AG04450 (cell line): ENCODE data around the gene CHRM2. TPM values are rescaled to one million over a fixed set of nuclear protein-coding genes. Genes with fewer than 3 reads are reported as not detected.

ENCODE experiments used
- CTCF ChIA-PET: fragments of 300-600, 350-600 bp; formaldehyde crosslinking; extraction: SDS; loops from one replicate; lab custom pipeline; 2022; ENCODE audit warnings: antibody characterized with exemption, inconsistent platforms; lab: Charles Lee
- POLR2A ChIA-PET: fragments of 350-600 bp; formaldehyde crosslinking; extraction: SDS; loops from one replicate; lab custom pipeline; 2021; ENCODE audit warnings: antibody characterized with exemption, inconsistent platforms; lab: Yijun Ruan, JAX
- DNase-seq: peaks from one replicate; pipeline ENCODE4 v3.0.0-alpha.2; 2011; ENCODE audit warnings: low read depth, low spot score
- H3K27ac ChIP-seq: one replicate; pipeline ENCODE4 v1.5.1; 2012; ENCODE audit warnings: low read depth, low read length, control low read depth
- H3K27me3 ChIP-seq: one replicate; pipeline ENCODE4 v1.6.0; 2012; ENCODE audit warnings: low read length; ENCODE audit not compliant: control insufficient read depth, insufficient read depth
- H3K4me3 ChIP-seq: 2 replicates; pipeline ENCODE4 v1.5.1; 2011; ENCODE audit warnings: mild to moderate bottlenecking, low read depth, low read length, control low read depth
- H3K9me3 ChIP-seq: 2 replicates; pipeline ENCODE4 v1.5.1; 2012; ENCODE audit warnings: low read length; ENCODE audit not compliant: control insufficient read depth, insufficient read depth
- polyA plus RNA-seq: library from polyadenylated mRNA; depleted of rRNA; stranded (reverse); fragments of >200 nt; gene quantifications from 2 replicates; pipeline ENCODE4 v1.2.3, GENCODE V29; 2011
- TF ChIP-seq, protein P1 (sequence below): IDR thresholded peaks from 2 replicates; pipeline ENCODE4 v1.5.1; 2011; ENCODE audit warnings: low read depth, low read length, control low read depth, inconsistent platforms

Gene CHRM2
- polyA plus RNA-seq, 1 experiment: 85.6 TPM

DNA sequence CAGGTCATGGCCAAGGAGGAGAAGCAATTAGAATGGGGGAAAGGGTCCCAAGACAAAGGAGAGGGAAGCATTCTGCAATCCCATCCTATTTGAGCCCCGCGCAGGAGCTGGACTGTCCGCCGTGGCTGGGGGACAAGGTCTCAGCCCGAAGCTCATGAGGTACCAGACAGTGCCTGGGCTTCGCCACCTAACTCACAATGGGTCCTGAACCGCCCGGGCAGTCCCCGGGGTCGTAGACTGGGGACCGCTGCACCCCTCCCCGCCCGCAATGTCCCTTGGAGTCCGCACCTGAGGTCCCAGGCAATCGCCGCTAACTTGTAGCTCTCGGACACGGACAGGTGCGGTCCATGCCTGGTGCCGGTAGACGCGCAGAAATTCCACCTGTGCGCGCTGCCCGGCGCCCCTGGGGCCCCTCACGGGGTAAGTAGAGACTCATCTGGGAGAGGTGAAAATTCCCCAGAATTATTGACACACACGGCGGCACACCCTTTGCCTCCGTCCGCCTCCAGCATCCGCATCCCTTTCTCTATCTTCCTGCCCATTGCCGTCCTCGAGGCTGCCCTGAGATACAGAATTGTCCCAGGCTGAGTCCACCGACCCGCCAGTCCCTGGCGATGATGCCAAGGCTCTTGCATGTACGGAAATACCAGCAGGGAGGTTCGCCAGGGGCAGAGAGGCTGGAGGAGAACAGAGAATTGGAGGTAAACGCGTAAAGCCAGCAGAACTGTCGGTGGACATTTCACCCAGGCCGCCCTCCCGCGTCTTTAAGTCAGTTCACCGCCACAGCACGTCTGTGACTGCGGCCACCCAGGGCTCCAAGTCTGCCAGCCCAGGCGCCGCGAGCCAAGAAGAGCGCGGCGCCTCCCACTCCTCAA lies 1.8 kb downstream of the CHRM2 start:
- no peaks in the 10 kb centered on the region for H3K27me3 ChIP-seq
- peak overlapping the region; percentile 87 for H3K4me3 ChIP-seq
- TF ChIP-seq, protein P1, sequence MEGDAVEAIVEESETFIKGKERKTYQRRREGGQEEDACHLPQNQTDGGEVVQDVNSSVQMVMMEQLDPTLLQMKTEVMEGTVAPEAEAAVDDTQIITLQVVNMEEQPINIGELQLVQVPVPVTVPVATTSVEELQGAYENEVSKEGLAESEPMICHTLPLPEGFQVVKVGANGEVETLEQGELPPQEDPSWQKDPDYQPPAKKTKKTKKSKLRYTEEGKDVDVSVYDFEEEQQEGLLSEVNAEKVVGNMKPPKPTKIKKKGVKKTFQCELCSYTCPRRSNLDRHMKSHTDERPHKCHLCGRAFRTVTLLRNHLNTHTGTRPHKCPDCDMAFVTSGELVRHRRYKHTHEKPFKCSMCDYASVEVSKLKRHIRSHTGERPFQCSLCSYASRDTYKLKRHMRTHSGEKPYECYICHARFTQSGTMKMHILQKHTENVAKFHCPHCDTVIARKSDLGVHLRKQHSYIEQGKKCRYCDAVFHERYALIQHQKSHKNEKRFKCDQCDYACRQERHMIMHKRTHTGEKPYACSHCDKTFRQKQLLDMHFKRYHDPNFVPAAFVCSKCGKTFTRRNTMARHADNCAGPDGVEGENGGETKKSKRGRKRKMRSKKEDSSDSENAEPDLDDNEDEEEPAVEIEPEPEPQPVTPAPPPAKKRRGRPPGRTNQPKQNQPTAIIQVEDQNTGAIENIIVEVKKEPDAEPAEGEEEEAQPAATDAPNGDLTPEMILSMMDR: no peak
- POLR2A ChIA-PET: interaction anchor here (0.6 to 1.7 kb wide), 3 partner anchors 68 to 1084 kb away, joined by 3 to 14 read pairs (median 4); no protein-coding TSS in a partner anchor
- peak overlapping the region; percentile 23 for H3K27ac ChIP-seq
- CTCF ChIA-PET: interaction anchor here (1.2 kb wide), 1 partner anchor 258 kb away, joined by 4 read pairs; no protein-coding TSS in a partner anchor
- no peak for DNase-seq
- no peaks in the 10 kb centered on the region for H3K9me3 ChIP-seq

DNA sequence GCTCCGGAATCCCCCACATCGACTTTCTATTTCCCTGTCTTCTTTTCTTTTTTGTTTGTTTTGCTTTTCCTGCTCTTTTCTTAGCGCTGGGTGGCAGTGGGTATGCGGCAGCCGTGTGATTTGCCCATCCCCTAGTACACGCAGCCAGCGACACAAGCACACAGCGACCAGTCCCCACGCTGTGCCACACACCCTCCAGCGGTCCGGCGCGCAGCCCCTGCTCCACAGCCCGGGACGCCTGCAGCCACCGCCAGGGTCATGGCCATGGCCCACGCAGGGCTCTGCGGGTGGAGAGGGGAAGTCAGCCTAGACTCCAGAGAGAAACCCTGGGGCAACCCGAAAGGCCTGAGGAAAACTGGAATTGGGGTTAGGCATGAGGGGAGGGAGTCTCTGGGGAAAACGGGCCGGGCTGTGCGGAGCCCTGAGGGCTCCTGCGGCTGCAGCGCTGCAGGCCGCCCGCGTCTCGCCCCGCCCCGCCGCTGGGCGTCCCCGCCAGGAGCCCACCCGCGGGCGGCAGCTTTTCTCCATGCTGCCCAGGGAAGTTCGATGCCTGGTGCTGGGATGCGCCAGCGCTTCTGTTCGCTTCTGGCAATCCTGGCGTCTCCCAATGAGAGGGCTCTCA lies 2.5 kb downstream of the CHRM2 start:
- TF ChIP-seq, protein P1: no peak
- H3K4me3 ChIP-seq: peak overlapping the region; percentile 87
- POLR2A ChIA-PET: interaction anchor here (0.6 to 1.2 kb wide), 3 partner anchors 52 to 320 kb away, joined by 3 to 4 read pairs (median 3); no protein-coding TSS in a partner anchor
- H3K9me3 ChIP-seq: no peaks in the 10 kb centered on the region
- no peak for DNase-seq
- H3K27ac ChIP-seq: no peak overlapping the region
- CTCF ChIA-PET: interaction anchor here (1.1 to 1.6 kb wide), 3 partner anchors 11 to 720 kb away, joined by 3 to 8 read pairs (median 7); no protein-coding TSS in a partner anchor
- no peaks in the 10 kb centered on the region for H3K27me3 ChIP-seq

DNA sequence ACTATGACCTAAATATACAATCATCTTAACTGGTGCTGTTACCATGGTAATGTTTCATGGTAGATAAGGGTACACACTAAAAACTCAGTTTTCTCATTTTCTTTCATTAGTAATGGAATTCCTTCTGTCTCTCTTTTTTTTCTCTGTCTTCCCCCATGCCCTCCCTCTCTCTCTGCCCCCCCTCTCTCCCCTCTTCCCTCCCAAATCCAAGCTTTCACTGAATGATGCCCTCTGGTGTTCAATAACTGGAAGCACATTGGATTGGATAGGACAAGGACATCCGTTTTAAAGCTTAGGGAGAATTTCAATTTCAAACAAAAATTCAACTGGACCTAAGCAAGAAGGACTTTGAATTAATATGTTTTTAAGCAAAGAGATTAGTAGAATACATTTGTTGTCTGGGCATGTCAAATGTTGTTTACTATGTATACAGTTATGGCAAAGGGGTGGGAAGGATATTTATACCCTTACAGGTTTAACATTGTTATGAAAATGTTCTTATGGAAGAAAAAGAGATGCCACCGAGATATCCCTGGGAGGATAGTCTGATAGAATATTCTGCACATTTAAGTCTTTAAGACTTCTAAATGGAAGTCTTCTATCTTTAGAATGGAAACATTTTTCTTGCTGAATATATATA lies 6.1 kb downstream of the CHRM2 start:
- ChIA-PET CTCF (interaction anchor here (0.6 to 2.0 kb wide), 20 partner anchors 23 to 583 kb away, joined by 3 to 8 read pairs (median 4); no protein-coding TSS in a partner anchor), POLR2A (interaction anchor here (0.6 kb wide), 1 partner anchor 198 kb away, joined by 4 read pairs; no protein-coding TSS in a partner anchor)
- TF ChIP-seq, protein P1: peak; percentile 57
- H3K4me3 ChIP-seq: no peak overlapping the region
- no peaks in the 10 kb centered on the region for H3K9me3 ChIP-seq
- DNase-seq: no peak
- no peaks in the 10 kb centered on the region for H3K27me3 ChIP-seq
- no peak overlapping the region for H3K27ac ChIP-seq

DNA sequence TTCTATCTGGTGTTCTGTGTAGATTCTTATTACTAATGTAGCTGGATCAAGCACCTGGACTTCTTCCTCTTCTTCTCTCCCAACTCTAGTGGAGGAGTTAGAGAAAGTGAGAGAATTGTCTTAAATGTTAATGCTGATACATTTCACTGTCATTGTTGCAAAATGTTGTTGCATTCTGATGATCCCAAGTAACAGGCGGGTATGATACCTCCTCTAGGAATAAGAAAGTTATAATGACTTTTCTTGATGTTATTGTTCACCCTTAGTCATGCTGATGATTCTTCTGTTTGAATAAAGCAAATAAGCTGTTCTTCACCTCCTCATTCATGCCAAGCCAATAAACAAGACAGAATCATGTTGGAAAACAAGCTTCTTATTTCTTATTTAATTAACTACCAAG lies 9.1 kb downstream of the CHRM2 start:
- DNase-seq: no peak
- TF ChIP-seq, protein P1: no peak
- Histone ChIP-seq H3K9me3 (no peaks in the 10 kb centered on the region), H3K27ac (no peak overlapping the region), H3K4me3 (no peak overlapping the region), H3K27me3 (no peaks in the 10 kb centered on the region)
- CTCF ChIA-PET: interaction anchor here (1.2 kb wide), 1 partner anchor 9 kb away, joined by 3 read pairs; the partner anchor contains the start of gene CHRM2
- POLR2A ChIA-PET: no interaction called here
